ENCODE data around the gene ELOA.
A peak's percentile ranks its signal among the peaks of the same experiment; 100 is the strongest.
"Not testable (repeated sequence)": the region's sequence is repeated elsewhere in the genome, so short reads cannot be mapped to it uniquely, and the experiment has no call there.

ELOA gene

DNA sequence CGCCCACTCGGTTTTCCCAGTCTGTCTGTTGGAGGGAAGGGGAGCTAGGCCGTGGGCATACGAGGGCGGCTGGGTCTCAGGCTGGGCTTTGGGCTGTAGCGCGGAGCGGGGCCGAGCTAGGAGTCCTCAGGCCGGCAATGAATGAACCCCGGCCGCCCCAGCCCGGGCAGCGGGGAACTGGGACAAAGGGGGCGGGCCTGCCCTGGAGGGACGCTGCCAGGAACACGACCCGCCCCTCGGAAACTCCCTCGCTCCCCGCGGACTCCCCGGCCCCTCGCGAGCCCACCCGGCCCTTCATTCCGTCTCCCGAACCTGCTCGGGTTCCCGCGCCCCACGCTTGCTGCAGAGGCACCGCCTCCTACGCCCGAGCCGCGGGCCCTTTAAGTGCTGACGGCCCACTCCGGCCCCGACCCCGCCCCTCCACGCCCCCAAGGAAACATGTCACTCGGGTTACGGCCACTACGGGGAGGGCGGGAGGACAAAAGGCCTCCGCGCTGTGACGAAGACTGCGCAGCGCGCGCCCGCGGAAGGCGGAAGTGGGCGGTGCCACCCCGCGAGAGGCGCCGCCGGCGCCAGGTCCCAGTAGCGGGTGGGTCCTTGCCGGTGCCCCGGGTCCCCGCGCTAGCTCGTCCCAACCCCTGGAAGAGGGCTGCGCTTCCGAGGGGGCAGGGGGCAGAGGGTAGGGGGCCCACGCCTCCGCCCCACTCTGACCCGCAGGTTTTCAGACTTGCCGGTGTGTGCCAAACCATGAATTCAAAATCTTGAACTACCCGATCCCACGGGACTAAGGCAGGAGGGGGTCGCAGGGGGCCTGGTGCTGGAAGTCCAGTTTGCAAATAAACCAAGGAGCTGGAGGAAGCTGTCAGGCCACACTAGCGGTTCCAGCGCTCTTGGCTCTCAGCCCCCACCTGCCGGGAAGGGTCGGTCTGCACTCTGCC, 57.4 kb downstream of the ELOA start, which contains the start of gene GALE:
Gene GALE (minus strand): TSS at position 355 of the 938 bp plus-strand sequence. CDS start 1,747 bp downstream, outside the sequence.
- peak; percentile 94 for DNase-seq (ENCODE audit: low read depth)

DNA sequence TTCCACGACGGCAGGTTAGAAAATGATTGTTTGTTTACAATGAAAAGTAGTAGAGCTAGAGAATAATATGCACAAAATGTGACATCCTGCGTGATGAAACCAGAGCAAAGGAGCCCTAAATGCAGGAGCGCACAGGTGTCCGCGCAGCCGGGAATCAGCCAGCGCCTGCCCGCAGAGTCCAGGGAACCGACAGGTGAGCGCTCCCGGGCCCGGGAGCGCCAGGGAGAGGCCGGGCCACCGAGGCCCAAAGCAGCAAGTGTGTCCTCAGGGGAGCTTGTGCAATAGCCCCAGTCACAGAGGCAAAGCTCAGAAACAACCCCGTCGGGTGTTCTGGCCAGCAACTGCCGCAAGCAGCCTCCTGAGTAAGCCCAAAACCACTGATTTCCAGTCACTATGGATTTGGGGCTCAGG, 58.1 kb downstream of the ELOA start:
- no peak for DNase-seq (ENCODE audit: low read depth)

DNA sequence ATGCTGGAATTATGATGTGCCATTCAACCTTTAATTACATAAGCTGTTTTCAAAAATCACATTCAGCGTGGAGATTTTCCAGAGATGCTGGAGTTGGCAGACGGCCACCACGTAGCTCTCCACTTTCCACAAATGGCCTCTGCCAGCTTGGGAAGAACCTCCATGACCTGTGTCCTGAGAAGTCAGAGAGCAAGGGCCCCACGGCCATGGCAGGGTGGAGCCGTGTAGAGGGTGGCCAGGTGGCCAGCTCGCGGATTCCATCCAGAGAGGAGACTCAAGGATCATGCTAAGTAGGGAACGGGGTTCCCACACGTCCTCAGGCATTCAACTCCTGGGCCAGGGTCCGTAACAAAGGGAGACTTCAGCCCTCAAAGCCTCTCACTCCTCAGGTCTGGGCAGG, 58.6 kb downstream of the ELOA start:
- DNase-seq (ENCODE audit: low read depth), result no peak

DNA sequence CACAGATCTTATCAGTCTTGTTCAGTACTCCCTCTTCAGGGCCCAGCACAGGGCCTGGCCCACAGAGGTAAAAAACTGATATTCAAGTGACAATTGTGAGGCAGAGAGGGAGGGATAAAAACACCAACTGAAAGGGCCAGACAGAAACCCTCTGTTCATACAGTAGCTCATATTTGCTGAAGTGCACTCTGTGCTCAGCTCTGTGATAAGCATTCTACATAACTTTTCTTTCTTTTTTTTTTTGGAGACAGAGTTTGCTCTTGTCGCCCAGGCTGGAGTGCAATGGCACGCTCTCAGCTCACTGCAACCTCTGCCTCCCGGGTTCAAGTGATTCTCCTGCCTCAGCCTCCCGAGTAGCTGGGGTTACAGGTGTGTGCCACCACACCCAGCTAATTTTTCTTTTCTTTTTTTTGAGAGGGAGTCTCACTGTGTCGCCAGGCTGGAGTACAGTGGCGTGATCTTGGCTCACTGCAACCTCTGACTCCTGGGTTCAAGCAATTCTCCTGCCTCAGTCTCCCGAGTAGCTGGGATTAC, 59.6 kb downstream of the ELOA start:
- DNase-seq (ENCODE audit: low read depth), result not testable (repeated sequence)

DNA sequence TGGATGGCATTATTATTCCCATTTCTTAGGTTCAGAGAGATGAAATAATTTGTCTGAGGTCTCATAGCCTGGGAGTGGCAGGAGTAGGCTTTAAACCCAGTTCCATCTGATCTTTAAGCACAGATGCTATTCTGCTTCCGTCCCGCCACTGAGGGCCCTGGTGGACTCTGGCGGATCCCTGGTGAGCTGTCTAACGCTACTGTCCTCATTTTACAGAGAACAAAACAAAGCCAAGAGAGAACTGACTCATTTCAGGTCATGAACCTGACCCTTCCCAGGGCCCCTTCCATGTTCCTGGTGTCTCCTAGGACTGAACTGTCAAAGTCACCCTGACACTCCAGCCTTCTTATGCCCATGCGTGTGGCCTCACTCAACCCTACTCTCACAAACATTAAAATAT, 60.4 kb downstream of the ELOA start:
- DNase-seq (ENCODE audit: low read depth), result no peak

DNA sequence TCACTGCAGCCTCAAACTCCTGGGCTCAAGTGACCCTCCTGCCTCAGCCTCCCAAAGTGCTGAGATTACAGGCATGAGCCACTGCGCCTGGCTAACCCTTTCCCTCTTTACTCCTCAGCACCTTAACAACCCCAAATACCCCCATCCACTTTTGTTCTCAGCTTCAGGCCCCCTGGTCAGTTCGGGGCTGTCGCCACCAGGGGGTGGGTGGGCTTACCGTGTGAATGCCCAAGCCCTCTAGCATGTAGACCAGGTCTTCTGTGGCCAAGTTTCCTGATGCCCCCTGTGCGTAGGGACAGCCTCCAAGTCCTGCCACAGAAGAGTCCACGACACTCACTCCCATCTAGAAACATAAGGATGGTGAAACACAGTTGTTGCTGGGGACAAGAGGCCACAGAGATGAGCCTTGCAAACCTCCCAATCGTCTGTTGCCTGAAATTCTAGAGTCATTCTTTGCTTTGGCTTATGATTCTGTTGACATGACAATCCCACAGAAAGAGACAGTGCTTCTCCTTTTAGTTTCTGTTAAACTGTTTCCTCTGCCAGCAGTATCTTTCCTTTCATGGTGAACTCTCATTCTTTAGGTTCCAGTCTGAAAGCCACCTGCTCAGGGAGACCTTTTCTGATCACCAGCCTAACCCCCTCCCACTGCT, 61.0 kb downstream of the ELOA start:
- no peak for DNase-seq (ENCODE audit: low read depth)

DNA sequence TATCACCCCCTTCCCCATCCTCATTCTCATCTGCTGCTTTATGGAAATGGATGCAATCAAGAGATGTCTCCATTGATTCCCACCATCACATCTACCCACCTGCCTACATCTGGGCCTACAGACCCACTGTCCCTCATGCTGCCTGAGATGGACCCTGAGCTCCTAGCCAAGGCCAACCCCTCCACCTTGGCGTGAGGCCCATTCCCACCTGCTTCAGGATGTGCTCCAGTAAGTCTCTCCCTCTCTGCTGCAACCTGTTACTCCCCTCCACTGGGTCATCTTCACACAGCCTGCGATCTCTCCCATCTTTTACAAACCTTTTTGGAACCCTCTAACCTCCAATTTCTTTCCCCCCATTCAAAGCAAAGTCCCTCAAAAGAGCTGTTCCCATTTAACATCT, 61.8 kb downstream of the ELOA start:
- DNase-seq (ENCODE audit: low read depth), result no peak

DNA sequence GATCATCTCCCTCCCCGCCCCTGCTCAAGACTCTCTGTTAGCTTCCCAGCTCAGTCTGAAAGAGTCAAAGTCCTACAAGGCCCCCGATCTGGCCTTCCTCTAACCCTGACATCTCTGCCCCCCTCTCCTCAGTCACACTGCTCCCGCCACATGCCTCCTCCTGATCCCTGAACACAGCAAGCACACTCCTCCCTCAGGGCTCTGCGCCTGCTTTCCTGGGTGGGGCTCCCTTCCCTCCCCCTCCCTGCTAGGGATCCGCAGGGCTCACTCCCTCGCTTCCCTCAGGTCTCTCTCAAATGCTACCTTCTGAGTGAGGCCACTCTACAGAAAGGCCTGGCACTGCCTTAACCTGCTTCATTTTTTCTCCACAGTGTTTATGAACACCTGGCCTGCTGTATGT, 63.0 kb downstream of the ELOA start:
- DNase-seq (ENCODE audit: low read depth), result no peak

DNA sequence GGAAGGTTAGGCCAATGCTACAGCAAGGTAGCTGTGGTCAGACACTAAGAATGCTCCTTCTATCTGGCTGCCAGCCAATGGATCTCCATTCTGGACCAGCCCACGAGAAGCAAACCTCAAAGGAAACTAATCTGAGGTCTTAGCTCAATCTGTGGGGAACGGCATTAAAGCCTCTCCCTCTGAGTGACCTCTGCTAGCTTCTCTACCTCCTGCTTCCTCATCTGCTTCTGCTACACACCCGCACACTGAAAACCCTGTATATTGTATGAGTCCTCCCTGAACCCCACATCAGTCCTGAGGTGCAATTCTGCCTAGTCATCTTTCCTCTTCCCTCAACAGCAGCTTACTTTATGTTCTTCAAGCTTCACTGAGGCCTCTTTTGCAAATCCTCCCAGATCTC, 64.2 kb downstream of the ELOA start:
- no peak for DNase-seq (ENCODE audit: low read depth)

DNA sequence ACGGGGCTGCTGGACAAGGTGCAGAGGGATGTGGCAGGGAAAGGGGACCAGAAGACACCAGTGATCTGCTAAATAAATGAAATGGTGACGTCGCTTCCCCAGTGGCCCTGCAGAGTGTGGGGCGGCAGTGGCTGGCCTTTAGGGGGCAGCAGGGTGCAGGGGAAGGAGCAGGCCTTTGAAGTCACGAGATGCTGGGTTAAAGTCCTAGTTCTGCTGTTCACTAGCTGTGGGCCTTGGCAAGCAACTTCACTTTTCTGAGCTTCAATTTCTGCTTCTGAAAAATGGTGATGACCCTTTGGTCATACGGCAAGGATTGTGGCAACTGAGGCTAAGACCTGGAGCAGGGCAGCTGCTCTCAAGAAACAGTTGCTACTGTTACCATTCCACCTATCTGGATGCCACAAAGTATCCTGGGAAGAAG, 66.5 kb downstream of the ELOA start:
- DNase-seq (ENCODE audit: low read depth), result peak; percentile 70

DNA sequence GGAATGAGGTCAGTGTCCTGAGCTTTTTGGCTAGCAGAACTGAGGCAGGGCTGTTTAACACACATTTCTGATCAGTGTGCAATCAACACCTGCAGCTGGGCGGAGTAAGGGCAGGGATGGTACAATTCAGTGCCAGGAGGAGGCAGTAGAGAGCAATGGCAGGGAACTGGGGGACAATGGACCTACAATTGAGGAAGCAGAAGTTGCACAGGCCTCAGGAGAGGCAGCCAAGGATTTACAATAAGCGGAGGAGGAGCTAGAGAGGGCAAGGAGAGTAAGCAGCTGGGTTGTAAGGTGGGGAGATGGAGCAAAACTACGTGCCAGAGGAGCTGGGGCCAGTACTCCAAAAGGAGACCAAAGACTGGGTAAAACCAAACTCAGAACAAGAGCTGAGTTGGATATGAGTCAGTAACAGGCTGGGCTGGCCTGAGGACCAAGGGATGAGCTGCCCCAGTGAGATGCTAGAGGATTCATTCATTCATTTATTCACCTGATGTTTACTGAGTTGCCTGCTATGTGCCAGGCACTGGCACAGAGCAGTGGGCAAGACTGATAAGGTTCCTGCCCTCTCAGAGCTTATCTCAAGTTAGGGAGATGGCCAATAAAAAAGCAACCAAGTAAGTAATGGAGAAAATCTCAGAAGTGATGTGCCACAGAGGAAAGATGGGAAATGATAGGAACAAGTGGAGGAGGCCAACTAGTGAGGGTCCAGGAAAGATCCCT, 67.7 kb downstream of the ELOA start:
- DNase-seq (ENCODE audit: low read depth), result no peak
